SJSA1 (cell line): ENCODE results near the gene UBE2Q2. TPM values are rescaled to one million over a fixed set of nuclear protein-coding genes. Genes with fewer than 3 reads are reported as not detected.
A peak's percentile ranks its signal among the peaks of the same experiment; 100 is the strongest.
"Not testable (repeated sequence)": the region's sequence is repeated elsewhere in the genome, so short reads cannot be mapped to it uniquely, and the experiment has no call there.

ENCODE experiments used
- DNase-seq, 2 experiments: peaks; one replicate each; pipeline ENCODE4 v3.0.0-alpha.2; 2015 to 2020; ENCODE audit warnings: low spot score in 2 of 2, low read depth in 1 of 2
- H3K27ac ChIP-seq: fragments of 250-450 bp; sonication (Bioruptor Pico); 2 replicates; pipeline ENCODE4 v1.5.1; 2020; ENCODE audit warnings: mild to moderate bottlenecking, moderate library complexity
- H3K27me3 ChIP-seq: fragments of 250-450 bp; sonication (Bioruptor Pico); replicated peaks from 2 replicates; pipeline ENCODE4 v1.5.1; 2020; ENCODE audit warnings: mild to moderate bottlenecking, moderate library complexity
- H3K36me3 ChIP-seq: fragments of 250-450 bp; sonication (Bioruptor Pico); 2 replicates; pipeline ENCODE4 v1.5.1; 2020; ENCODE audit warnings: mild to moderate bottlenecking
- H3K4me1 ChIP-seq: fragments of 250-450 bp; sonication (Bioruptor Pico); replicated peaks from 2 replicates; pipeline ENCODE4 v1.6.1; 2021; ENCODE audit warnings: mild to moderate bottlenecking
- H3K4me3 ChIP-seq: fragments of 250-450 bp; sonication (Bioruptor Pico); 2 replicates; pipeline ENCODE4 v1.5.1; 2020; ENCODE audit warnings: mild to moderate bottlenecking
- H3K9me3 ChIP-seq: fragments of 250-450 bp; sonication (Bioruptor Pico); replicated peaks from 2 replicates; pipeline ENCODE4 v1.5.1; 2020; ENCODE audit warnings: mild to moderate bottlenecking
- total RNA-seq: library from RNA; depleted of rRNA; stranded (reverse); fragments of >200 nt; shearing (Covaris generic); gene quantifications from 2 replicates; pipeline ENCODE4 v1.2.3, GENCODE V29; 2014; rRNA removed

Gene UBE2Q2
- total RNA-seq = 40.1 and 52.8 TPM in 2 replicates

DNA sequence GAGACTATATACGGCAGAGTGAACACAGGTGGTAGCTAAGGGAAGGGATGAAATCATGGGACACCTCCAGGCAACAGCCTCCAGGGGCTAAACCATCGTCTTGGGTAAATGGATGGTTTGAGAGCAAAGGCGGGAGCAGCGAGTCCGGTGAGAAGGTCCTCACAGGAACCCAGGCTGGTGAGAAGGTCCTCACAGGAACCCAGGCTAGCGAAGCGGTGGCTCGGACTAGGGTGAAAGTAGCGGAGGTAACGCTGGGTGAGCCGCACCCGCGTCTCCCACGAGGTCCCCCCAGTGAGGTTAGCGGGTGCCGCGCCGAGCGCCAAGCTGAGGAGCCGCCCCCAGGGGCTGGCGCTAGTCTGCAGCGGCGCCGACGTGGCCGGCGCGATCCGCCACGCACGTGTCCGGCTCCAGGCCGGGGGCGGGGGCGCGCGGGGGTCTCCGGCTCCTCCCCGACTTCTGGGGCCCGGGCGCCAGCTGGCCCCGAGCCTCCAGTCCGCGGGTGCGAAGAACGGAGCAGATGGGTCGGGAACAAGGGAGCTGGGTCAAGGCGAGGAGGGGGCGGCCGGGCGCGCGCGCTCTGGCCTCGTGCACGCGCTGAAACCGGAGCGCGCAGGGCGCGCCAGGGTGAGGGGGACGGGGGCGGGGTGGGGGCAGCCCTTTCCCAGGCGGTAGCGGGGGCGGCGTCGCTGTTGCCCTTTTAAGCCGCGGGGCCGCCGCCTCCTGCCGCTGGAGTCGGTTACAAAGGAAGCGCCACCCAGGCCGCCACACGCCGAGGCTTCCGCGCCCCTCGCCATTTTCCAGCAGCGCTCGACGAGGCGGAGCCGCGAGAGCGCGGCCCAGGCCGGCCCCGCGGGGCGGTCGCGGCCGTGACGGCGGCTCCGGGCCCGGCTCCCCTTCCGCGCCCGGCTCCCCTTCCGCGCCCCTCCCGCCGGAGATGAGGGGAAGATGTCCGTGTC lies at the start of gene UBE2Q2:
TSS of gene UBE2Q2 (plus strand) at position 726 of the 956 bp plus-strand sequence. CDS start at position 946, 220 bp downstream.
- Histone ChIP-seq H3K9me3 (no peaks in the 10 kb centered on the region; the same call in 1 of the 2 replicates), H3K27me3 (0 out of 2 replicates have a peak, but pooled peaks cover 4% of the 10 kb centered on the region), H3K4me1 (peaks cover 15% of the 10 kb centered on the region), H3K4me3 (peak within 1 kb of the TSS; percentile 97), H3K36me3 (peaks cover 24% of the 10 kb centered on the region), H3K27ac (peak within 1 kb of the TSS; percentile 81)
- DNase-seq = peak; percentile 80 to 83

- no peaks in the 10 kb centered on the region for H3K36me3 ChIP-seq
- no peak overlapping the region for H3K4me3 ChIP-seq
- H3K4me1 ChIP-seq = no peaks in the 10 kb centered on the region
- peaks cover 11% of the 10 kb centered on the region for H3K27me3 ChIP-seq
- no peaks in the 10 kb centered on the region for H3K9me3 ChIP-seq
- DNase-seq = no peak
- H3K27ac ChIP-seq = no peak overlapping the region
Observed at GRCh38 chr15:75796321-75796720, 46.9 kb upstream of the UBE2Q2 start.

- H3K4me1 ChIP-seq, H3K9me3 ChIP-seq, H3K36me3 ChIP-seq, H3K27ac ChIP-seq, H3K4me3 ChIP-seq, DNase-seq: not testable (repeated sequence)
- H3K27me3 ChIP-seq = peaks cover 18% of the 10 kb centered on the region
Observed at GRCh38 chr15:75797146-75797545, 46.1 kb upstream of the UBE2Q2 start.

- H3K4me3 ChIP-seq = no peak overlapping the region
- DNase-seq = no peak
- no peaks in the 10 kb centered on the region for H3K4me1 ChIP-seq
- no peaks in the 10 kb centered on the region for H3K9me3 ChIP-seq
- peaks cover 14% of the 10 kb centered on the region for H3K27me3 ChIP-seq
- H3K27ac ChIP-seq = no peak overlapping the region
- no peaks in the 10 kb centered on the region for H3K36me3 ChIP-seq
Observed at GRCh38 chr15:75799190-75799589, 44.1 kb upstream of the UBE2Q2 start.

DNA sequence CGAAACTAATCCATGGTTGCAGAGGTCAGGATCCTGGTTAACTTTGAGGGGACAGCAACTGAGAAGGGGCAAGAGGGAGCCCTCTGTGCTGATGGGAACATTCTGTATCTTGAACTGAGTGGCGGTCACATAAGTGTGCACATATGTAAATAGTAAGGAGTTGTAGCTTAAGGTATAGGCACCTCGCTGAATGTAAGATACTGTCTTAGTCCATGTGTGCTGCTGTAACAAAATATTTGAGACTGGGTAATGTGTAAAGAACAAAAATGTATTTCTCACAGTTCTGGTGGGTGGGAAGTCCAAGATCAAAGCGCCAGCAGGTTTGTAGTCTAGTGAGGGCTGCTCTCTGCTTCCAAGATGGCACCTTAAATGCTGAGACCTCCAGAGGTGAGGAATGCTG lies 42.8 kb upstream of the UBE2Q2 start:
- H3K27me3 ChIP-seq = peaks cover 14% of the 10 kb centered on the region
- not testable (repeated sequence) for H3K9me3 ChIP-seq, H3K36me3 ChIP-seq, H3K4me3 ChIP-seq, H3K27ac ChIP-seq, H3K4me1 ChIP-seq, DNase-seq

DNA sequence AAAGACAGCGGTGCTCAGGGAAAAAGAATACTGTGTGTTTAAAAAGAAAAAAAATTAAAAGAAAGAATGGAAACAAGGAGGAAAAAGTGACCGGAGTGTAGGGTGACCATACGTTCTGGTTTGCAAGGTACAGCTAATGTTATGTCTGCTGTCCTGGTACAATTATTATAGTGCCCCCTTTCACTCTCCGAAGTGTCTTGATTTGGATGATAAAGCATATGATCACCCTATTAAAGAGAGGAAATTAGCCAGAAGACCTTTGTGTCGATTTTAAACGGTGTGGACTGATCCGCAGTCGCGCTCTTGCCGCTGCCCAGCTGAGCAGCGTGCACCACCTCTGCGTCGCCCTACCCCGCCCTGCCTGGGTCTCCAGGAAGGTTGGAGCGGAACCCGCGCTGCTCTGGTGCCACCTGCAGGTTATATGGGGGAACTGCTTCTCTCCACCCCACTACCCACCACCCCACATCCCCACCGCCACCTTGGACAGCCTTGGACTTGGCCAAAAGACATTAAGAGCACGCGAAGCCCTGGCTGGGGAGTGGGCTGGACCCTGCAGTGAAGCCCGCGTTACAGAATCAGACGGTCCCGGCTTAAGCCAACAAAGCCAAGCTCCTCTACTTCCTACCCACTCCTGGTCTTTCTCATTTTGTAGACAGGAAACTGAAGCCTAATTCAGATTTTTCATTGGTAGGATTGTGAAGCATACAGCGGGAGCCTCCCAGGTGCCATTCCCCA lies 41.2 kb upstream of the UBE2Q2 start:
- peak; percentile 62 to 83 for DNase-seq
- Histone ChIP-seq H3K27ac (no peak overlapping the region), H3K4me3 (no peak overlapping the region), H3K4me1 (no peaks in the 10 kb centered on the region), H3K27me3 (peaks cover 14% of the 10 kb centered on the region), H3K36me3 (no peaks in the 10 kb centered on the region), H3K9me3 (no peaks in the 10 kb centered on the region)

DNA sequence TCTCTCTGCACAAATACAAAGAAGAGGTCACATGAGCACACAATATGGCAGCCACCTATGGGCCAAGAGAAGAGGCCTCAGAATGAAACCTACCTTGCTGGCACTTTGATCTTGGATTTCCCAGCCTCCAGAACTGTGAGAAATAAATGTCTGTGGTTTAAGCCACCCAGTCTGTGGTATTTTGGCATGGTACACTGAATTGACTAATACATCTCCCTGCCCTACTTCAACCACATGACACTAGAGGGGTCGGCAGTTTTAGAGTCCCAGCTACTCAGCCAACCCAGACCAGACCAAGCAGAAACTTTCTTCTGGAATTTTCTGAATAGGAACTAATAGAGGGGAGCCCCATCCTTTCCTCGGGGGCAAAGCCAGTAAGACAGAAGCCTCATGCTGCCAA lies 35.8 kb upstream of the UBE2Q2 start:
- H3K9me3 ChIP-seq, H3K4me1 ChIP-seq, H3K27ac ChIP-seq, DNase-seq, H3K4me3 ChIP-seq, H3K36me3 ChIP-seq, H3K27me3 ChIP-seq: not testable (repeated sequence)

DNA sequence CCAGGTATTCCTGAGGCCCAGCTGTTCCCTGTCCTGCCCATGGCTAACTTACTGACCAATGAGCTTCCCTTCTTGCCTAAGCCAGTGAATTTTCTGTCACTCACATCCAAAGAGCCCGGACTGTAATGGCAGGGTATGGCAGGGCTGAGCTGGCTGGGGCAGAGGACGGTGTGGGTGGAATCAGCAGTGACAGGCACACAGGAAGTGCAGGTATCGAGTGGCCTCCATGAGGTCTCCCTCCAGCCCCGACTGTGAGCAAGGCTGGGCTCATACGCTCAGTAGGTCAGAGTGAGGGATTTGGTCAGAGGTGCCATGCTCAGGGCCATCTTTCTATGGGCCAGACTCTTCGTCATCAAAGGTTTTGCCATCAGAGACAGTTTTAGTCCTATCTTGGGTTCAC lies 35.2 kb upstream of the UBE2Q2 start:
- DNase-seq, H3K9me3 ChIP-seq, H3K36me3 ChIP-seq, H3K4me1 ChIP-seq, H3K4me3 ChIP-seq, H3K27me3 ChIP-seq, H3K27ac ChIP-seq: not testable (repeated sequence)

DNA sequence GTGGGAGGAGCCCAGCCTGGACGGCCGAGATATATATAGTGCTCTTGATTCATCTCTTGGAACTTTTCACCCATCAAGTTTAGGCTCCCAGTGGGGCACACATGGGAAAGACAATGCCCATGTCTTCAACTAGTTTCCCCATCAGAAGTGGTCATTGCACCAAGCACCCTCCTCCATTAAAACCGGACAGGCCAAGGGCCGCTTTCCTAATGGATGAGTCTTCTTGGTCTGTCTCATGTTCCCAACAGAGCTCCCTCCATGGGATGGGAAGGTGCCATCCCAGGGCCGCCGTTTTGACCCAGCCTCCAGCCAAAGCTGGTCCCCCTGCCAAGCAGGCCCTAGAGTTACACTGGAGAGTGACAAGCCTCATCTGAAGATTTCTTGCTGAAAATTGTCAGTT lies 34.7 kb upstream of the UBE2Q2 start:
- Histone ChIP-seq H3K27ac (no peak overlapping the region), H3K4me3 (no peak overlapping the region), H3K9me3 (no peaks in the 10 kb centered on the region), H3K36me3 (no peaks in the 10 kb centered on the region), H3K4me1 (no peaks in the 10 kb centered on the region), H3K27me3 (peaks cover 3% of the 10 kb centered on the region)
- no peak for DNase-seq

- Histone ChIP-seq H3K4me1 (no peaks in the 10 kb centered on the region), H3K36me3 (no peaks in the 10 kb centered on the region), H3K27me3 (peaks cover 3% of the 10 kb centered on the region; the same call in 1 of the 2 replicates), H3K27ac (no peak overlapping the region), H3K4me3 (no peak overlapping the region), H3K9me3 (no peaks in the 10 kb centered on the region)
- DNase-seq = no peak
Observed at GRCh38 chr15:75809986-75810750, 33.1 kb upstream of the UBE2Q2 start.

DNA sequence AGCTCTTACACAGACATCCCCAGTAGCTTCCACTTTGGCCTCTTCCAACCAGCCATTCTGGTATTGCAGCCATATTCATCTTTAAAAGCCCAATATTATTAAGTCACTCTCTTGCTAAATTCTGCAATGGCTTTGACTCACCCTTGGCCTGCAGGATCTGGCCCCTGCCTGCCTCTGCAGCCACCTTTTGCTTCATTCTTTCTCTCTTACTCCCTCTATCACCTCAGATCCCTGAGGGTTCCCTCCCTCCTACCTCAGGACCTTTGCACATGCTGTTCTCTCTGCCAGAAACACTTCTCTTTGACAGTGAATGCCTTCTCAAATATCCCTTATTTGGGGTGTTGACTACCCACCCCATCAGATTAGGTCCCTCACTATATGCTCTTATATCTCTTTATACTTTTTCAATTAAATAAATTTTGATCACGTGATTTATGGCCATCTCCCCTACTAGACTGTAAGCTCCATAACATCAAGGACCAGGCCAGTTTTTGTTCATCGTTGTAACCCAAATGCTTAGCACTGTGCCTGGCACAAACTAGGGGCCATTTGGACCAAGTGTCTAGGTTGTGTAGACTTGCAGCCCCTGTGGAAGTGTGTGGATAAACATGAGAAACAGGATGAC lies 32.3 kb upstream of the UBE2Q2 start:
- no peaks in the 10 kb centered on the region for H3K36me3 ChIP-seq
- H3K27ac ChIP-seq = no peak overlapping the region
- H3K4me3 ChIP-seq = no peak overlapping the region
- H3K4me1 ChIP-seq = no peaks in the 10 kb centered on the region
- no peak for DNase-seq
- no peaks in the 10 kb centered on the region for H3K9me3 ChIP-seq
- H3K27me3 ChIP-seq = peaks cover 3% of the 10 kb centered on the region; the same call in 1 of the 2 replicates

DNA sequence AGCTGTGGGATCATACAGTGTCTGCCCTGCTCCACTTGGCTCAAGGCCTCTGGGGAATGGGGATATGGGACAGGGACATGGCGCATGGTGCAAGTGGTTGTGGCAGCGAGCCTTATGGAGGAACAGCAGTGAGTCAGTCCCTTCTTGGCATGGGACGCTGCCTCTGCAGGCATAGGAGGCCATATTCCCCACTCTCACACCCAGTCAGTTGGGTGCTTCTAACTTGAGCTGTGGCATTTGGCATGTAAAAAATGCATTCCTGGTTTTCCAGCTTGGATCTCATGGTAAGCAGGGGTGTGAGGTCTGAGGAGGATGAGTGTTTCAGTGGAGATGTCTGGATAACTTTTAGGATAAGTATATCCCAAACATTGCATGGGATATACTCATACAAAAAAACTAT lies 31.6 kb upstream of the UBE2Q2 start:
- no peaks in the 10 kb centered on the region for H3K4me1 ChIP-seq
- DNase-seq = no peak
- peaks cover 3% of the 10 kb centered on the region; the same call in 1 of the 2 replicates for H3K27me3 ChIP-seq
- H3K4me3 ChIP-seq = no peak overlapping the region
- H3K27ac ChIP-seq = no peak overlapping the region
- no peaks in the 10 kb centered on the region for H3K36me3 ChIP-seq
- H3K9me3 ChIP-seq = no peaks in the 10 kb centered on the region

DNA sequence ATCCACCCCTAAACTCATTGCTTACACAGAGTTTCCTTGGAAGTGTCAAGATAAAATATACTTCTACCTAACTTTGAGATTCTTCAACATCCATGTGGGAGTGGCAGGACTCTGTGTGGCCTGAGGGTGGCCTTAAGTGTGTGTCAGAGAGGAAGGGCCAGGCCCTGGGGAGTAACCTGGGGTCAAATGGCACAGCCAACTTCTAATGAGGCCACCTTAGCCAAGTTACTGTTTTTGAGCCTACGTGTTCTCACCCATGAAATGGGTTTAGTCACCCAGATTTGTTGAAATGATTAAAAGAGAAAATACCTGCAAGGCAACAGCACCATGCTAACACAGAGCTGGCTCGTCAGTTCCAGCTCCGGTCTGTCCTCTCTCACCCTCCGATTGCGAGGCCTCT lies 28.5 kb upstream of the UBE2Q2 start:
- no peak overlapping the region for H3K4me3 ChIP-seq
- H3K36me3 ChIP-seq = no peaks in the 10 kb centered on the region
- no peak for DNase-seq
- no peak overlapping the region for H3K27ac ChIP-seq
- H3K9me3 ChIP-seq = no peaks in the 10 kb centered on the region
- H3K27me3 ChIP-seq = no peaks in the 10 kb centered on the region
- no peaks in the 10 kb centered on the region; the same call in 1 of the 2 replicates for H3K4me1 ChIP-seq
